GM12873 (cell line): Measurements from ENCODE around the gene SMCP.
A peak's percentile ranks its signal among the peaks of the same experiment; 100 is the strongest.

Source experiments
- CTCF ChIP-seq: IDR thresholded peaks from 2 replicates; pipeline ENCODE4 v1.5.1; 2012; ENCODE audit warnings: low read depth, mild to moderate bottlenecking, moderate library complexity, low read length, control low read depth; ENCODE audit not compliant: insufficient read depth; ENCODE audit errors: missing control alignments

SMCP gene

GRCh38 chr1:152919071-152919470 is 40.9 kb downstream of the SMCP start:
- no peak for TF ChIP-seq CTCF

- TF ChIP-seq CTCF: no peak
These were observed 46.1 kb downstream of the SMCP start for GRCh38 chr1:152924191-152924590.

- peak; percentile 82 for TF ChIP-seq CTCF
These were observed 48.0 kb downstream of the SMCP start for GRCh38 chr1:152926091-152926490.

- TF ChIP-seq CTCF: no peak
These were observed 50.5 kb downstream of the SMCP start for GRCh38 chr1:152928671-152929070.

GRCh38 chr1:152932170-152932811 is 54.2 kb downstream of the SMCP start:
- no peak for TF ChIP-seq CTCF

- TF ChIP-seq CTCF: no peak
These were observed 55.1 kb downstream of the SMCP start for GRCh38 chr1:152933196-152933595.
